GM12878 (cell line): ENCODE measurements around the gene ZNF428. TPM values are rescaled to one million over a fixed set of nuclear protein-coding genes. Genes with fewer than 3 reads are reported as not detected.

Experiments used
- BMI1 ChIP-seq: fragments of 450-650 bp; IDR thresholded peaks from 2 replicates; pipeline ENCODE4 v1.6.1; 2016; ENCODE audit warnings: mild to moderate bottlenecking, moderate library complexity, borderline replicate concordance
- CBFB ChIP-seq: IDR thresholded peaks from 2 replicates; pipeline ENCODE4 v1.6.1; 2016; ENCODE audit warnings: antibody characterized with exemption, low read depth
- CEBPB ChIP-seq, 2 experiments: fragments of 150-350 bp in 1 of 2; IDR thresholded peaks; 2 replicates each; pipeline ENCODE4 v1.6.1; 2012 to 2014; ENCODE audit warnings: low read depth in 2 of 2, low read length in 2 of 2, borderline replicate concordance in 1 of 2, inconsistent platforms in 1 of 2
- LARP7 ChIP-seq: fragments of 450-650 bp; IDR thresholded peaks from 2 replicates; pipeline ENCODE4 v1.6.1; 2017; ENCODE audit warnings: mild to moderate bottlenecking
- NFYA ChIP-seq: IDR thresholded peaks from 2 replicates; pipeline ENCODE4 v1.6.1; 2011; ENCODE audit warnings: low read depth, mild to moderate bottlenecking, low read length, improper control_type of control experiment, borderline replicate concordance
- NFYB ChIP-seq: IDR thresholded peaks from 2 replicates; pipeline ENCODE4 v1.6.1; 2011; ENCODE audit warnings: low read depth, mild to moderate bottlenecking, low read length, improper control_type of control experiment, moderate library complexity; ENCODE audit not compliant: insufficient read depth
- NR2C2 ChIP-seq: IDR thresholded peaks from 2 replicates; pipeline ENCODE4 v1.6.1; 2011; ENCODE audit warnings: borderline replicate concordance, low read depth; ENCODE audit not compliant: control insufficient read depth, insufficient read length
- RCOR1 ChIP-seq: conservative IDR thresholded peaks from 2 replicates; pipeline ENCODE4 v1.6.1; 2012; ENCODE audit warnings: low read depth, low read length, improper control_type of control experiment
- SMAD1 ChIP-seq: fragments of 450-650 bp; IDR thresholded peaks from 2 replicates; pipeline ENCODE4 v1.6.1; 2018; ENCODE audit warnings: mild to moderate bottlenecking, low read depth; ENCODE audit not compliant: partially characterized antibody
- SMC3 ChIP-seq: IDR thresholded peaks from 2 replicates; pipeline ENCODE4 v1.6.1; 2011; ENCODE audit warnings: low read length, improper control_type of control experiment, borderline replicate concordance
- SPI1 ChIP-seq: IDR thresholded peaks from 2 replicates; pipeline ENCODE4 v1.6.1; 2011; ENCODE audit warnings: low read depth, mild to moderate bottlenecking, low read length, moderate library complexity, borderline replicate concordance; ENCODE audit not compliant: insufficient read depth
- SRF ChIP-seq, 2 experiments: IDR thresholded peaks; 2 replicates each; pipeline ENCODE4 v1.6.1; 2011; ENCODE audit warnings: low read depth in 2 of 2, low read length in 2 of 2, mild to moderate bottlenecking in 1 of 2, moderate library complexity in 1 of 2
- SUPT20H ChIP-seq: IDR thresholded peaks from 2 replicates; pipeline ENCODE4 v1.6.1; 2011; ENCODE audit warnings: low read depth, mild to moderate bottlenecking, low read length, moderate library complexity, borderline replicate concordance; ENCODE audit not compliant: control insufficient read depth
- TARDBP ChIP-seq: IDR thresholded peaks from 2 replicates; pipeline ENCODE4 v1.6.1; 2016; ENCODE audit warnings: borderline replicate concordance
- polyA plus RNA-seq, 11 experiments: library from polyadenylated mRNA; depleted of rRNA in 4 of 11; unstranded in 6 of 11; stranded (reverse) in 5 of 11; fragments of >200 nt; fragmentation: Nextera tagmentation in 4 of 11; fragmentation: Illumina TruSeq in 1 of 11; extraction: Ambion mirVana in 4 of 11; extraction: Trizol in 1 of 11; gene quantifications; 1 replicate in 1 of 11; 2 replicates in 10 of 11; pipeline versions ENCODE4 v1.2.1 to v1.2.3, GENCODE V29; 2011 to 2016; ENCODE audit warnings: inconsistent platforms in 2 of 11, missing spikeins in 2 of 11, low read depth in 1 of 11
- total RNA-seq, 4 experiments: library from RNA; depleted of rRNA in 3 of 4; stranded (reverse); fragments of >200 nt in 3 of 4; fragmentation: Illumina TruSeq in 1 of 4; extraction: Trizol in 1 of 4; gene quantifications; 2 replicates each; pipeline versions ENCODE4 v1.2.1 to v1.2.3, GENCODE V29; 2013 to 2021
- TF ChIP-seq, protein P1 (sequence below): fragments of 450-650 bp; IDR thresholded peaks from 2 replicates; pipeline ENCODE4 v1.6.1; 2018; ENCODE audit warnings: borderline replicate concordance, mild to moderate bottlenecking; ENCODE audit not compliant: partially characterized antibody
- TF ChIP-seq, protein P2 (sequence below): fragments of 450-650 bp; IDR thresholded peaks from 2 replicates; pipeline ENCODE4 v1.6.1; 2017; ENCODE audit warnings: borderline replicate concordance
- TF ChIP-seq, protein P3 (sequence below): fragments of 450-650 bp; IDR thresholded peaks from 2 replicates; pipeline ENCODE4 v1.6.1; 2017; ENCODE audit warnings: low read depth, mild to moderate bottlenecking, moderate library complexity
- TF ChIP-seq, protein P4 (sequence below): IDR thresholded peaks from 2 replicates; pipeline ENCODE4 v1.6.1; 2012; ENCODE audit warnings: improper control_type of control experiment, low read depth, low read length; ENCODE audit not compliant: insufficient replicate concordance

ZNF428 gene
- total and polyA plus RNA-seq, 10 of the 15 experiments (the other 5 are each of a cell fraction or from before 2014, with no cell fraction given): 0.27 to 57.8 (median 20.4) TPM

DNA sequence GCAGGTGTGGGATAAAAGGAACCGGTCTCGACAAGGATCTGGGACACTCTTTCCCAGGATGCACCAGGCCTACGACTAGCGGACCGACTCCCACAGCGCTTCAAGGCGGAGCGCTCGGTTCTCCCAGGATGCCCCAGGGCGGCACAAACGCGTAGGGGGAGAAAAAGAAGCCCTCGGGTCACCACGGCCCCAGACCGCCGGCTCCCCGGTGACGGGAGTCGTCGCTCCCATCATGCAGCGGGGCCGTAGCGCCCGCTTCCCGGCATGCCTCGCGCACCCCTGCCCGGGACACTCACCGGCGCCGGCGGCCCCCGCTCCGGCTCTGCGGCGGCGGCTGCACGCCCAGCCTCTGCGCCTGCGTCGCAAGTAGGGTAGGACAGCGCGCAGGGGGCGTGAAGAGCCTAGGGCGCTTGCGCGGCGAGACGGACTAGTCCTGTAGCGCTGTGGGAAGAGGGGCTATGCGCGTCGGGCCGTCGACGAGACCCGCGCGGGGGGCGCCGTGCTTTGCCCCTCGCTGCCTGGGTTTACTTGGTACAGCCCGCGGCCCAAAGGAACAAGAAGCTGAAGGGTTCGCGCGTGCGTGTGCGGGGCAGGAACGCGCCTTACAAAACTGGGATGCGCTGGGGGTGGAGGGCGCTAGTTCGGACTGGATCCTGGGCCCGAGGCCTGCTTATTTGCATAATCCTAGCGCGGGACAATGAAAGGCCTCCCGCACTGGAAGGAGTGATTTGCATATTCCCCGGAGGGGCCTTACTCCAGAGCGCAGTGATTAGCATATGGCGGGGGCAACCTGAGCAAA lies at the start of gene ZNF428 (continued):
- TF ChIP-seq, protein P1, sequence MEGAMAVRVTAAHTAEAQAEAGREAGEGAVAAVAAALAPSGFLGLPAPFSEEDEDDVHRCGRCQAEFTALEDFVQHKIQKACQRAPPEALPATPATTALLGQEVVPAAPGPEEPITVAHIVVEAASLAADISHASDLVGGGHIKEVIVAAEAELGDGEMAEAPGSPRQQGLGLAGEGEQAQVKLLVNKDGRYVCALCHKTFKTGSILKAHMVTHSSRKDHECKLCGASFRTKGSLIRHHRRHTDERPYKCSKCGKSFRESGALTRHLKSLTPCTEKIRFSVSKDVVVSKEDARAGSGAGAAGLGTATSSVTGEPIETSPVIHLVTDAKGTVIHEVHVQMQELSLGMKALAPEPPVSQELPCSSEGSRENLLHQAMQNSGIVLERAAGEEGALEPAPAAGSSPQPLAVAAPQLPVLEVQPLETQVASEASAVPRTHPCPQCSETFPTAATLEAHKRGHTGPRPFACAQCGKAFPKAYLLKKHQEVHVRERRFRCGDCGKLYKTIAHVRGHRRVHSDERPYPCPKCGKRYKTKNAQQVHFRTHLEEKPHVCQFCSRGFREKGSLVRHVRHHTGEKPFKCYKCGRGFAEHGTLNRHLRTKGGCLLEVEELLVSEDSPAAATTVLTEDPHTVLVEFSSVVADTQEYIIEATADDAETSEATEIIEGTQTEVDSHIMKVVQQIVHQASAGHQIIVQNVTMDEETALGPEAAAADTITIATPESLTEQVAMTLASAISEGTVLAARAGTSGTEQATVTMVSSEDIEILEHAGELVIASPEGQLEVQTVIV: no peak
- TF ChIP-seq TARDBP (0 out of 2 replicates have a peak, but pooled peaks have one; percentile 30), SUPT20H (no peak), RCOR1 (no peak), CBFB (no peak), SMC3 (no peak), NFYA (no peak), NFYB (no peak), CEBPB (IDR thresholded peaks at IDR 0.05; ENCODE audit: borderline replicate concordance in 1 of 2, low read depth in 2 of 2, low read length in 2 of 2) (no peak), BMI1 (no peak), SMAD1 (peak; percentile 18), NR2C2 (no peak), SRF (IDR thresholded peaks at IDR 0.05; ENCODE audit: low read depth in 2 of 2, low read length in 2 of 2) (no peak), LARP7 (peak; percentile 59), SPI1 (no peak)
- TF ChIP-seq, protein P2, sequence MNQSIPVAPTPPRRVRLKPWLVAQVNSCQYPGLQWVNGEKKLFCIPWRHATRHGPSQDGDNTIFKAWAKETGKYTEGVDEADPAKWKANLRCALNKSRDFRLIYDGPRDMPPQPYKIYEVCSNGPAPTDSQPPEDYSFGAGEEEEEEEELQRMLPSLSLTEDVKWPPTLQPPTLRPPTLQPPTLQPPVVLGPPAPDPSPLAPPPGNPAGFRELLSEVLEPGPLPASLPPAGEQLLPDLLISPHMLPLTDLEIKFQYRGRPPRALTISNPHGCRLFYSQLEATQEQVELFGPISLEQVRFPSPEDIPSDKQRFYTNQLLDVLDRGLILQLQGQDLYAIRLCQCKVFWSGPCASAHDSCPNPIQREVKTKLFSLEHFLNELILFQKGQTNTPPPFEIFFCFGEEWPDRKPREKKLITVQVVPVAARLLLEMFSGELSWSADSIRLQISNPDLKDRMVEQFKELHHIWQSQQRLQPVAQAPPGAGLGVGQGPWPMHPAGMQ: no peak
- TF ChIP-seq, protein P3, sequence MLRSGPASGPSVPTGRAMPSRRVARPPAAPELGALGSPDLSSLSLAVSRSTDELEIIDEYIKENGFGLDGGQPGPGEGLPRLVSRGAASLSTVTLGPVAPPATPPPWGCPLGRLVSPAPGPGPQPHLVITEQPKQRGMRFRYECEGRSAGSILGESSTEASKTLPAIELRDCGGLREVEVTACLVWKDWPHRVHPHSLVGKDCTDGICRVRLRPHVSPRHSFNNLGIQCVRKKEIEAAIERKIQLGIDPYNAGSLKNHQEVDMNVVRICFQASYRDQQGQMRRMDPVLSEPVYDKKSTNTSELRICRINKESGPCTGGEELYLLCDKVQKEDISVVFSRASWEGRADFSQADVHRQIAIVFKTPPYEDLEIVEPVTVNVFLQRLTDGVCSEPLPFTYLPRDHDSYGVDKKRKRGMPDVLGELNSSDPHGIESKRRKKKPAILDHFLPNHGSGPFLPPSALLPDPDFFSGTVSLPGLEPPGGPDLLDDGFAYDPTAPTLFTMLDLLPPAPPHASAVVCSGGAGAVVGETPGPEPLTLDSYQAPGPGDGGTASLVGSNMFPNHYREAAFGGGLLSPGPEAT: 0 out of 2 replicates have a peak, but pooled peaks have one; percentile 32
- TF ChIP-seq, protein P4, sequence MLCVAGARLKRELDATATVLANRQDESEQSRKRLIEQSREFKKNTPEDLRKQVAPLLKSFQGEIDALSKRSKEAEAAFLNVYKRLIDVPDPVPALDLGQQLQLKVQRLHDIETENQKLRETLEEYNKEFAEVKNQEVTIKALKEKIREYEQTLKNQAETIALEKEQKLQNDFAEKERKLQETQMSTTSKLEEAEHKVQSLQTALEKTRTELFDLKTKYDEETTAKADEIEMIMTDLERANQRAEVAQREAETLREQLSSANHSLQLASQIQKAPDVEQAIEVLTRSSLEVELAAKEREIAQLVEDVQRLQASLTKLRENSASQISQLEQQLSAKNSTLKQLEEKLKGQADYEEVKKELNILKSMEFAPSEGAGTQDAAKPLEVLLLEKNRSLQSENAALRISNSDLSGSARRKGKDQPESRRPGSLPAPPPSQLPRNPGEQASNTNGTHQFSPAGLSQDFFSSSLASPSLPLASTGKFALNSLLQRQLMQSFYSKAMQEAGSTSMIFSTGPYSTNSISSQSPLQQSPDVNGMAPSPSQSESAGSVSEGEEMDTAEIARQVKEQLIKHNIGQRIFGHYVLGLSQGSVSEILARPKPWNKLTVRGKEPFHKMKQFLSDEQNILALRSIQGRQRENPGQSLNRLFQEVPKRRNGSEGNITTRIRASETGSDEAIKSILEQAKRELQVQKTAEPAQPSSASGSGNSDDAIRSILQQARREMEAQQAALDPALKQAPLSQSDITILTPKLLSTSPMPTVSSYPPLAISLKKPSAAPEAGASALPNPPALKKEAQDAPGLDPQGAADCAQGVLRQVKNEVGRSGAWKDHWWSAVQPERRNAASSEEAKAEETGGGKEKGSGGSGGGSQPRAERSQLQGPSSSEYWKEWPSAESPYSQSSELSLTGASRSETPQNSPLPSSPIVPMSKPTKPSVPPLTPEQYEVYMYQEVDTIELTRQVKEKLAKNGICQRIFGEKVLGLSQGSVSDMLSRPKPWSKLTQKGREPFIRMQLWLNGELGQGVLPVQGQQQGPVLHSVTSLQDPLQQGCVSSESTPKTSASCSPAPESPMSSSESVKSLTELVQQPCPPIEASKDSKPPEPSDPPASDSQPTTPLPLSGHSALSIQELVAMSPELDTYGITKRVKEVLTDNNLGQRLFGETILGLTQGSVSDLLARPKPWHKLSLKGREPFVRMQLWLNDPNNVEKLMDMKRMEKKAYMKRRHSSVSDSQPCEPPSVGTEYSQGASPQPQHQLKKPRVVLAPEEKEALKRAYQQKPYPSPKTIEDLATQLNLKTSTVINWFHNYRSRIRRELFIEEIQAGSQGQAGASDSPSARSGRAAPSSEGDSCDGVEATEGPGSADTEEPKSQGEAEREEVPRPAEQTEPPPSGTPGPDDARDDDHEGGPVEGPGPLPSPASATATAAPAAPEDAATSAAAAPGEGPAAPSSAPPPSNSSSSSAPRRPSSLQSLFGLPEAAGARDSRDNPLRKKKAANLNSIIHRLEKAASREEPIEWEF: no peak
